GM12865 (cell line): Measurements from ENCODE around the gene EPB41L4B.

Experiments
- DNase-seq: peaks from one replicate; pipeline ENCODE4 v3.0.0; 2010; ENCODE audit warnings: low read depth
- H3K4me3 ChIP-seq: 2 replicates; pipeline ENCODE4 v1.5.1; 2011; ENCODE audit warnings: mild to moderate bottlenecking, low read depth, low read length, control low read depth
- CTCF ChIP-seq: IDR thresholded peaks from 2 replicates; pipeline ENCODE4 v1.5.1; 2011; ENCODE audit warnings: low read length, control low read depth, low read depth, inconsistent platforms; ENCODE audit not compliant: insufficient read depth; ENCODE audit errors: missing control alignments

The EPB41L4B gene

GRCh38 chr9:109270971-109271925, 49.6 kb downstream of the EPB41L4B start:
- TF ChIP-seq CTCF: no peak
- peak; percentile 3 for DNase-seq
- H3K4me3 ChIP-seq: no peak overlapping the region

GRCh38 chr9:109270441-109270840, 50.4 kb downstream of the EPB41L4B start:
- DNase-seq: peak; percentile 3
- no peak for TF ChIP-seq CTCF
- no peak overlapping the region for H3K4me3 ChIP-seq

GRCh38 chr9:109269839-109270238, 51.0 kb downstream of the EPB41L4B start:
- no peak overlapping the region for H3K4me3 ChIP-seq
- no peak for TF ChIP-seq CTCF
- no peak for DNase-seq

GRCh38 chr9:109269081-109269480, 51.8 kb downstream of the EPB41L4B start:
- no peak for DNase-seq
- TF ChIP-seq CTCF: no peak

GRCh38 chr9:109267555-109267954, 53.3 kb downstream of the EPB41L4B start:
- DNase-seq: no peak
- no peak for TF ChIP-seq CTCF

More at GRCh38 chr9:109269081-109269480, 51.8 kb downstream of the EPB41L4B start:
- H3K4me3 ChIP-seq: no peak overlapping the region

GRCh38 chr9:109264877-109265587, 55.8 kb downstream of the EPB41L4B start:
- no peak overlapping the region for H3K4me3 ChIP-seq
- no peak for TF ChIP-seq CTCF
- DNase-seq: no peak

More at GRCh38 chr9:109267555-109267954, 53.3 kb downstream of the EPB41L4B start:
- no peak overlapping the region for H3K4me3 ChIP-seq
